H1 (cell line): ENCODE results near the gene MMP28. TPM values are rescaled to one million over a fixed set of nuclear protein-coding genes. Genes with fewer than 3 reads are reported as not detected.

Source experiments
- BCL11A ChIP-seq, 2 experiments: IDR thresholded peaks; one replicate each; pipeline ENCODE4 v1.6.1; 2011; ENCODE audit warnings: low read depth in 2 of 2, low read length in 2 of 2, mild to moderate bottlenecking in 2 of 2
- CHD7 ChIP-seq: fragments of 300-600 bp; sonication (generic); IDR thresholded peaks from 2 replicates; pipeline ENCODE4 v1.7.1; 2012; ENCODE audit warnings: low read length, moderate library complexity, mild to moderate bottlenecking, inconsistent platforms; ENCODE audit not compliant: insufficient replicate concordance
- EGR1 ChIP-seq: IDR thresholded peaks from 2 replicates; pipeline ENCODE4 v1.6.1; 2011; ENCODE audit warnings: low read depth, low read length, borderline replicate concordance
- FOSL1 ChIP-seq: IDR thresholded peaks from 2 replicates; pipeline ENCODE4 v1.6.1; 2011; ENCODE audit warnings: mild to moderate bottlenecking, low read depth, low read length, moderate library complexity; ENCODE audit not compliant: insufficient read depth
- GTF2F1 ChIP-seq: IDR thresholded peaks from 2 replicates; pipeline ENCODE4 v1.6.1; 2012; ENCODE audit warnings: low read depth, low read length, improper control_type of control experiment, borderline replicate concordance
- MAFK ChIP-seq: IDR thresholded peaks from 2 replicates; pipeline ENCODE4 v1.6.1; 2012; ENCODE audit warnings: low read depth, mild to moderate bottlenecking, improper control_type of control experiment, low read length
- NRF1 ChIP-seq: IDR thresholded peaks from 2 replicates; pipeline ENCODE4 v1.6.1; 2011; ENCODE audit warnings: mild to moderate bottlenecking, low read depth, low read length, improper control_type of control experiment
- POLR2A ChIP-seq, 2 experiments: IDR thresholded peaks; 1 replicate in 1 of 2; 2 replicates in 1 of 2; pipeline ENCODE4 v1.6.1; 2011; ENCODE audit warnings: low read depth in 2 of 2, low read length in 2 of 2, mild to moderate bottlenecking in 2 of 2; ENCODE audit errors: control extremely low read depth in 1 of 2
- POU5F1 ChIP-seq: IDR thresholded peaks from 2 replicates; pipeline ENCODE4 v1.6.1; 2011; ENCODE audit warnings: low read depth, mild to moderate bottlenecking, low read length, moderate library complexity
- SIN3A ChIP-seq, 2 experiments: IDR thresholded peaks in 1 of 2; conservative IDR thresholded peaks in 1 of 2; 2 replicates each; pipeline ENCODE4 v1.6.1; 2011 to 2012; ENCODE audit warnings: low read length in 2 of 2, improper control_type of control experiment in 1 of 2, low read depth in 1 of 2, mild to moderate bottlenecking in 1 of 2
- SRF ChIP-seq: IDR thresholded peaks from 2 replicates; pipeline ENCODE4 v1.6.1; 2011; ENCODE audit warnings: mild to moderate bottlenecking, low read depth, low read length, moderate library complexity
- TCF12 ChIP-seq: IDR thresholded peaks from 2 replicates; pipeline ENCODE4 v1.6.1; 2011; ENCODE audit warnings: low read depth, mild to moderate bottlenecking, low read length
- TEAD4 ChIP-seq: IDR thresholded peaks from 2 replicates; pipeline ENCODE4 v1.6.1; 2012; ENCODE audit warnings: low read depth, low read length, inconsistent platforms, mixed read lengths
- polyA plus RNA-seq, 7 experiments: library from polyadenylated mRNA; depleted of rRNA in 3 of 7; stranded (reverse) in 5 of 7; unstranded in 2 of 7; fragments of >200 nt in 5 of 7; fragments of 200-250 nt in 2 of 7; gene quantifications; 1 replicate in 5 of 7; 2 replicates in 1 of 7; 4 replicates in 1 of 7; pipeline versions ENCODE4 v1.2.1 to v1.2.3, GENCODE V29; 2011 to 2013; ENCODE audit warnings: missing spikeins in 2 of 7, mixed read lengths in 2 of 7
- total RNA-seq: library from RNA; stranded (reverse); fragmentation: NEBNext Ultra II Directional; extraction: Animal tissue kit (Norgen Biotek cat#: 25700); gene quantifications from 2 replicates; pipeline ENCODE4 v1.2.1, GENCODE V29; 2021

MMP28 gene
- total and polyA plus RNA-seq, 2 of the 8 experiments (the other 6 are each of a cell fraction or from before 2014, with no cell fraction given): not detected

- no peak for TF ChIP-seq CHD7
- TF ChIP-seq EGR1: no peak
- TF ChIP-seq MAFK: no peak
- TF ChIP-seq SRF: no peak
- no peak for TF ChIP-seq GTF2F1
- no peak for TF ChIP-seq NRF1
- TF ChIP-seq TCF12: no peak
- no peak for TF ChIP-seq TEAD4
- no peak for TF ChIP-seq FOSL1
- no peak for TF ChIP-seq SIN3A (conservative IDR thresholded peaks at IDR 0.05 in 1 of 2, IDR thresholded peaks at IDR 0.05 in 1 of 2; ENCODE audit: low read depth in 1 of 2, low read length in 2 of 2)
- no peak for TF ChIP-seq POU5F1
- TF ChIP-seq POLR2A (IDR thresholded peaks at IDR 0.05; ENCODE audit: control extremely low read depth in 1 of 2, low read depth in 2 of 2, low read length in 2 of 2): no peak
- TF ChIP-seq BCL11A (IDR thresholded peaks at IDR 0.05; ENCODE audit: low read depth in 2 of 2, low read length in 2 of 2): no peak
Observed at GRCh38 chr17:35733366-35733765, 62.1 kb downstream of the MMP28 start (continued).
